Neural progenitor cell (in vitro differentiated cells): Measurements from ENCODE around the gene AQP7.

Source experiments
- EZH2 ChIP-seq: fragments of 200-600 bp; sonication (generic); IDR thresholded peaks from 2 replicates; pipeline ENCODE4 v1.6.1; 2017; ENCODE audit warnings: antibody characterized with exemption, mild to moderate bottlenecking, moderate library complexity
- TF ChIP-seq, protein P1 (sequence below): fragments of 200-600 bp; sonication (generic); IDR thresholded peaks from 2 replicates; pipeline ENCODE4 v1.5.1; 2017; ENCODE audit warnings: antibody characterized with exemption, mild to moderate bottlenecking

DNA sequence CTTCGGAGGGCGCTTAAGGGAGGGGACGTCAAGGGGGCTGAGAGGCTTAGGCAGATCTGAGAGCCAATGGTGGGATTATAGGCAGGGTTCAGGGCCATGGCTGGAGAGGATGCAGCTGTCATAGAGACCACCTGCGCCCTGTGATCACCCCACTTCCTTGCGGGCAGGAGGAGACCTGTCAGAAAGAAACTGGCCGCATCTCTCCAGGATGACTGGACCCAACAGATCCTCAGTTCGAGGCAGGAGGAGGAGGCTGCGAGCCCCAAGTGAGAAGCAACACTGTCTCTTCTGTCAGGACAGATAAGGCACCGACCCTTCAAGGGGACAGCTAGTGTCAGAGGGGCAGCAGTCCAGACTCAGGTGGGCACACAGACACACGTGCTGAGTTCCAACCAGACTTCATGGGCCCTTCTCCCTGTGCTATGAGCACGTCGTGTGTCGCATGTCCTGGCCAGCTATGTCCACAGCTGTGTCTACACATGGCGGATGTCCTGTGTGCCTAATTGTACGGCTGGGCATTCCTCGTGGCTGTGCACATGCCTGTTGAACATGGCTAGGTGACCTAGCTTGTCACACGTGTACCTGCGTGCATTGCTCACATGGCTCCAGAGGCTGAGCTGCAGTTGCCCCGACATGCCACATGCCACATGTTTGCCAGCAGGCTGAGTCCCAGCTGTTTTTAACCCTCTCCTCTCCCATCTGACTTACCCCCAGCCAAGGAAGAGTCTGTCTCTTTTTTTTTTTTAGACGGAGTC, 45.6 kb upstream of the AQP7 start:
- TF ChIP-seq, protein P1, sequence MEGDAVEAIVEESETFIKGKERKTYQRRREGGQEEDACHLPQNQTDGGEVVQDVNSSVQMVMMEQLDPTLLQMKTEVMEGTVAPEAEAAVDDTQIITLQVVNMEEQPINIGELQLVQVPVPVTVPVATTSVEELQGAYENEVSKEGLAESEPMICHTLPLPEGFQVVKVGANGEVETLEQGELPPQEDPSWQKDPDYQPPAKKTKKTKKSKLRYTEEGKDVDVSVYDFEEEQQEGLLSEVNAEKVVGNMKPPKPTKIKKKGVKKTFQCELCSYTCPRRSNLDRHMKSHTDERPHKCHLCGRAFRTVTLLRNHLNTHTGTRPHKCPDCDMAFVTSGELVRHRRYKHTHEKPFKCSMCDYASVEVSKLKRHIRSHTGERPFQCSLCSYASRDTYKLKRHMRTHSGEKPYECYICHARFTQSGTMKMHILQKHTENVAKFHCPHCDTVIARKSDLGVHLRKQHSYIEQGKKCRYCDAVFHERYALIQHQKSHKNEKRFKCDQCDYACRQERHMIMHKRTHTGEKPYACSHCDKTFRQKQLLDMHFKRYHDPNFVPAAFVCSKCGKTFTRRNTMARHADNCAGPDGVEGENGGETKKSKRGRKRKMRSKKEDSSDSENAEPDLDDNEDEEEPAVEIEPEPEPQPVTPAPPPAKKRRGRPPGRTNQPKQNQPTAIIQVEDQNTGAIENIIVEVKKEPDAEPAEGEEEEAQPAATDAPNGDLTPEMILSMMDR: no peak
- TF ChIP-seq EZH2: no peak
